Stimulated activated CD4-positive, alpha-beta T cell treated with anti-CD3 and anti-CD28 coated beads, Interleukin-12 subunit alpha, Interleukin-12 subunit beta, amount 100 ng/mL, for 4 hours (primary cell): ENCODE data around the gene HSPB6.
"Not testable (repeated sequence)": the region's sequence is repeated elsewhere in the genome, so short reads cannot be mapped to it uniquely, and the experiment has no call there.

ENCODE experiments used
- DNase-seq: peaks from one replicate; pipeline ENCODE4 v3.0.0-alpha.2; 2020

The HSPB6 gene

DNA sequence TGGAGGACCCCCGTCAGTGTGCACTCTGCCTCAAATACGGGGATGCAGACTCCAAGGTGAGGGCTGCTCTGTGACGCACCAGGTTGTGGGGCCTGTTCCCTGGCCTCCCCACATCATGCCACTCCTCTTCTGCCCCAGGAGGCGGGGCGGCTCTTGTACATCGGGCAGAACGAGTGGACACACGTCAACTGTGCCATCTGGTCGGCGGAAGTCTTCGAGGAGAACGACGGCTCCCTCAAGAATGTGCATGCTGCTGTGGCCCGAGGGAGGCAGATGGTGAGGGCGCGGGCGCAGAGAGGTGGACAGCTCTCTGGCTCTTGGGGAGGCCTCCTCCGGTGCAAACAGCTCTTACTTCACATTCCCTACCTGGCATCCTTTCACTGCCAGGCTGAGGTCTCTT lies 27.8 kb downstream of the HSPB6 start:
- DNase-seq, result no peak

GRCh38 chr19:35727956-35728706 lies 28.7 kb downstream of the HSPB6 start:
- no peak for DNase-seq

DNA sequence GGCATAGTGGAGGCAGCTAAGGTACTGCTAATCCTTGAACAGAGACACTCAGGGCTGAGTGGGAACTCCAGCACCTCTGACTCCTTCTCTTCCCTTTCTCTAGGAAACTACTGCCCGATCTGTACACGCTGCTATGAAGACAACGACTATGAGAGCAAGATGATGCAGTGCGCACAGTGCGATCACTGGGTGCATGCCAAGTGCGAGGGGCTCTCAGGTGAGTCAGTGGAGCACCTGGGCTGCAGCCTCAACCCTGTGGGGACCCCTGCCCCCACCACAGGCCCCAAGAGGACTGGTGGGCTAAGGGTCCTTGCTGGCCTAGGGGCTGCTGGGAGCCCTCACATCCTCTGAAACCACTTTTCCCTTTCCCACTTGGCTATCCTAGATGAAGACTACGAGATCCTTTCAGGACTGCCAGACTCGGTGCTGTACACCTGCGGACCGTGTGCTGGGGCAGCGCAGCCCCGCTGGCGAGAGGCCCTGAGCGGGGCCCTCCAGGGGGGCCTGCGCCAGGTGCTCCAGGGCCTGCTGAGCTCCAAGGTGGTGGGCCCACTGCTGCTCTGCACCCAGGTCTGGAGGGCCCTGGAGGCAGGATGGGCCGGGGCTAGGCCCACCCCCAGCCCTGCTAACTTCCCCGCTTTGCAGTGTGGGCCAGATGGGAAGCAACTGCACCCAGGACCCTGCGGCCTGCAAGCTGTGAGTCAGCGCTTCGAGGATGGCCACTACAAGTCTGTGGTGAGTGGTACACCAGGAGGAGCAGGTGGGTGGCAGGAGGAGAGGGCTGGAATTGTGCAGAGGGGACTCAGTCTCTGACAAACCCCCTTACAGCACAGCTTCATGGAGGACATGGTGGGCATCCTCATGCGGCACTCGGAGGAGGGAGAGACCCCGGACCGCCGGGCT lies 29.5 kb downstream of the HSPB6 start:
- no peak for DNase-seq

DNA sequence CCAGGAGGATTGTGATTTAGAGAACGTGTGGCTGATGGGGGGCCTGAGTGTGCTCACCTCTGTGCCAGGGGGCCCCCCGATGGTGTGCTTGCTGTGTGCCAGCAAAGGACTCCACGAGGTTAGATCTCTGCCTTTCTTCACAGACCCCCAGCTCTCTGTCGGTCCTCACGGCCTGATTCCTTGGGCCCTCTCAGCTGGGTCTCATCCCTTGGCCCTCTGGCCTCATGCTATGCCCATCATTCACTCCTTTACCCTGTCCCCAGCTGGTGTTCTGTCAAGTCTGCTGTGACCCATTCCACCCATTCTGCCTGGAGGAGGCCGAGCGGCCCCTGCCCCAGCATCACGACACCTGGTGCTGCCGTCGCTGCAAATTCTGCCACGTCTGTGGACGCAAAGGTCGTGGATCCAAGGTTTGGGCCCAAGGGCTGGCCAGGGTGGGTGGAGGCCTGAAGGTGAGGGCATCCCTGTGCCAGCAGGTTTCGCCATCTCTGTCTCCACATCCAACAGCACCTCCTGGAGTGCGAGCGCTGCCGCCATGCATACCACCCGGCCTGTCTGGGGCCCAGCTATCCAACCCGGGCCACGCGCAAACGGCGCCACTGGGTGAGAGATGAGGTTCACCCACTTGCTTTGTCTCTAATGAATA lies 31.5 kb downstream of the HSPB6 start:
- no peak for DNase-seq

DNA sequence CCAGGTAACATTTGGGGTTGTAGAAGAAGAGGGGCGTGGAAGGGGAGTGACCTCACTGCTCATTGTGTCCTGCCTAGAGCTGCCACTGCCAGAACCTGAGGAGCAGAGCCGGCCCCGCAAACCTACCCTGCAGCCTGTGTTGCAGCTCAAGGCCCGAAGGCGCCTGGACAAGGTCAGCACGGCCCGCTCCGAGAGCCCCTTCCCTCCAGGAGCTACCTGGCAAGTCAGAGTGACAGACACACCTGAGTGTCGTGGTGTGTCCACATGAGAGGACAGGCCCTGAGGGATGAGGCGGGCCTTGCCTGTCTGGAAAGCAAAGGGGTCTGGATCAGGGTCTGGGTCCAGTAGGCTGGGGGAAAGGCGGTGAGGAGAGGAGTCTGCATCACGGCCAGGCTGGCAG lies 32.3 kb downstream of the HSPB6 start:
- DNase-seq, result no peak

DNA sequence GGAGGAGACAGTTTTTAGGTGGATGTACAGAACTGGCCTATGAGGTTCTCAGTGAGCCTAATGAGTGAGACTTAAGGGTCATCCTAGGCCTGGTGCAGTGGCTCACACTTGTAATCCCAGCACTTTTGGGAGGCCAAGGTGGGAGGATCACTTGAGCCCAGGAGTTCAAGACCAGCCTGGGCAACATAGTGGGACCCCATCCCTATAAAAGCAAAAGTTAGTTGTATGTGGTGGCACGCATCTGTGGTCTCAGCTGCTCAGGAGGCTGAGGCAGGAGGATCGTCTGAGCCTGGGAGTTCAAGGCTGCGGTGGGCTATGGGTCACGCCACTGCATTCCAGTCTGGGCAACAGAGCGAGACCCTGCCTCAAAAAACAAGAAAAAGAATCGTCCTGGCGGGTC lies 32.7 kb downstream of the HSPB6 start:
- not testable (repeated sequence) for DNase-seq

DNA sequence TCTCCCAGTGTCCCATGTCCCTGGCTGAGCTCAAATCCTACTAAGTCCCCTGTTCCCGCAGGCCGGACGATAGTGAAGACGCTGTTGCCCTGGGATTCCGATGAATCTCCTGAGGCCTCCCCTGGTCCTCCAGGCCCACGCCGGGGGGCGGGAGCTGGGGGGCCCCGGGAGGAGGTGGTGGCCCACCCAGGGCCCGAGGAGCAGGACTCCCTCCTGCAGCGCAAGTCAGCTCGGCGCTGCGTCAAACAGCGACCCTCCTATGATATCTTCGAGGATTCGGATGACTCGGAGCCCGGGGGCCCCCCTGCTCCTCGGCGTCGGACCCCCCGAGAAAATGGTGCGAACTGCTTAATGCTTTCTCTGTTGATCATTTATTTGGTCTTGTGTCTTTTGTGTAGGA lies 33.2 kb downstream of the HSPB6 start:
- DNase-seq, result no peak

DNA sequence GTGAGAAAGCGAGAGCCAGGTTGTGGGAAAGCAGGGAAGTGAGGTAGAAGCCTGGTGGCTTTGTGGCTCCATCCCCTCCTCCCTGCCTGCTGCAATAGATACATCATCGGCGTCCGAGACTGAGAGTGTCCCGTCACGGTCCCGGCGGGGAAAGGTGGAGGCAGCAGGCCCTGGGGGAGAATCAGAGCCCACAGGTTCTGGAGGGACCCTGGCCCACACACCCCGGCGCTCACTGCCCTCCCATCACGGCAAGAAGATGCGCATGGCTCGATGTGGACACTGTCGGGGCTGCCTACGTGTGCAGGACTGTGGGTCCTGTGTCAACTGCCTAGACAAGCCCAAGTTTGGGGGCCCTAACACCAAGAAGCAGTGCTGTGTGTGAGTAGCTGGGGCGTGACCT lies 33.9 kb downstream of the HSPB6 start:
- no peak for DNase-seq

DNA sequence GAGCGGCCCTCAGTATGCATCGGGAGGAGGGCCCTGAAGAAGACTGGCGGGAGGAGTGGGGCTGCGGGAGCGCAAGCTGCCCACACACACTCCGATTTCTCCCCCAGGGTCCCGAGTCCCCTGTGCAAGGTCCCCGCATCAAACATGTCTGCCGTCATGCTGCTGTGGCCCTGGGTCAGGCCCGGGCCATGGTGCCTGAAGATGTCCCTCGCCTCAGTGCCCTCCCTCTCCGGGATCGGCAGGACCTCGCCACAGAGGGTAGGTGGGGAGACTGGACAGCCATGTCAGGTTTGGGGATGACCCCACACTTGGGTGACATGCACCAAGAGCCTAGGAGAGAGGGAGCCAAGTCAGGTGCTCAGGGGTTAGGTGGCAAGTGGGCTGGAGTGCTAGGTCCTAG lies 34.4 kb downstream of the HSPB6 start:
- no peak for DNase-seq

DNA sequence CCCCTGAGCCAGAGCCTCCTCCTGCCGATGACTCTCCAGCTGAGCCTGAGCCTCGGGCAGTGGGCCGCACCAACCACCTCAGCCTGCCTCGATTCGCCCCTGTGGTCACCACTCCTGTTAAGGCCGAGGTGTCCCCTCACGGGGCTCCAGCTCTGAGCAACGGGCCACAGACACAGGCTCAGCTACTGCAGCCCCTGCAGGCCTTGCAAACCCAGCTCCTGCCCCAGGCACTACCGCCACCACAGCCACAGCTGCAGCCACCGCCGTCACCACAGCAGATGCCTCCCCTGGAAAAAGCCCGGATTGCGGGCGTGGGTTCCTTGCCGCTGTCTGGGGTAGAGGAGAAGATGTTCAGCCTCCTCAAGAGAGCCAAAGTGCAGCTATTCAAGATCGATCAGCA lies 35.5 kb downstream of the HSPB6 start:
- DNase-seq, result no peak

GRCh38 chr19:35720648-35721047 lies 36.2 kb downstream of the HSPB6 start:
- DNase-seq, result no peak

- no peak for DNase-seq
Observed at GRCh38 chr19:35720163-35720524, 36.7 kb downstream of the HSPB6 start.

DNA sequence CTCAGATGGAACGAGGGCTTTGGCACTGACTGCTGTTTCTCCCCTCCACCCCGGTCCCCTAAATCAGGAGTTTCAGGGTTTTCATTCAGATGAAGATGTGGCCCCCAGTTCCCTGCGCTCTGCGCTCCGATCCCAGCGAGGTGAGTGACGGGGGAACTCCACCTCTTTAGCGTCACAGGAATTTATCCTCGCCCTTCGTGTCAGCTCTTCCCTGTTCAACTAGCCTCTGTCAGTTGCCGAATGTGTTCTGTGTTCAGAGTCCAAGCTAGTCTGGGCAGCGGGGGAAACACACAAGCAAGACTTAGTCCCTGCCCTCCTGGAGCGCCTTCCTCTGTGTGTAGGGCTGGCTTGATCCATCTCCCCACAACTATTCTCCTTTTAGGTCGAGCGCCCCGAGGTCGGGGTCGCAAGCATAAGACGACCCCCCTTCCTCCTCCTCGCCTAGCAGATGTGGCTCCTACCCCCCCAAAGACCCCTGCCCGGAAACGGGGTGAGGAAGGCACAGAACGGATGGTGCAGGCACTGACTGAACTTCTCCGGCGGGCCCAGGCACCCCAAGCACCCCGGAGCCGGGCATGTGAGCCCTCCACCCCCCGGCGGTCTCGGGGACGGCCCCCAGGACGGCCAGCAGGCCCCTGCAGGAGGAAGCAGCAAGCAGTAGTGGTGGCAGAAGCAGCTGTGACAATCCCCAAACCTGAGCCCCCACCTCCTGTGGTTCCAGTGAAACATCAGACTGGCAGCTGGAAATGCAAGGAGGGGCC lies 37.2 kb downstream of the HSPB6 start:
- no peak for DNase-seq

DNA sequence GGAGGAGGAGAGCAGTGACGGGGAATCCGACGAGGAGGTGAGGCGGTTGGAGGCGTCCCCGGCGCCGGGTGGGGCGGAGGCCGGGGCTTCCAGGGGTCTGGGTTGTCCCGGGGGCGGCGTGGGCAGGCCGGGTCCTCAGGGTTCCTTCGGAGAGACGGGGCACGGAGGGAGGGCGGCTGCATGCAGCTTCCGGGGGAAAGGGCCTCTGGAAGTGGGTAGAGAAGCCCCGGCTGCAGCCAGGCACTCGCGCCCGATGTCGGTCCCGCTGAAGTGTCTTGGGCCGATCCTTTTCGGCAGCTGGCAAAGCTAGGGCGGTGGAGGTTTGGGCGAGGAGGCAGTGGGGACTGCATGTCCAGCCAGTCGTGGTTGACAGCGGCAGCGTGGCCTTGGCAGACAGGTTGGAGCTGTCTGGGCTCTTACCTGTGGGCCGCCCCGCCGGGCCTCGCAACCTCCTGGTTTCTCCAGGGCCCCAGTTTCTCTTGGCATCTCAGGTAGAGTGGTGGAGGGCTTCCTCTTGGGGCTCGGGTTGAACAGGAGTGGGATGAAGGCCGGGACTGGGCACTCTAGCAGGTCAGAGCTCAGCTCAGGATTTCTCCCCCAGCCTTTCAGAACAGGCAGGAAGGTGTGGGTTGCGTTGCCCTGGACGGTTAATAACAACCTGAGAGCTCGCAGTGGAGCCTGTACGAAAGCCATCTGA lies 38.3 kb downstream of the HSPB6 start:
- peak; percentile 62 for DNase-seq

- no peak for DNase-seq
Observed at GRCh38 chr19:35717665-35718344, 39.0 kb downstream of the HSPB6 start, which contains the start of gene KMT2B. KMT2B (plus strand) TSS chr19:35718003; CDS start chr19:35718019, 16 bp downstream.

DNA sequence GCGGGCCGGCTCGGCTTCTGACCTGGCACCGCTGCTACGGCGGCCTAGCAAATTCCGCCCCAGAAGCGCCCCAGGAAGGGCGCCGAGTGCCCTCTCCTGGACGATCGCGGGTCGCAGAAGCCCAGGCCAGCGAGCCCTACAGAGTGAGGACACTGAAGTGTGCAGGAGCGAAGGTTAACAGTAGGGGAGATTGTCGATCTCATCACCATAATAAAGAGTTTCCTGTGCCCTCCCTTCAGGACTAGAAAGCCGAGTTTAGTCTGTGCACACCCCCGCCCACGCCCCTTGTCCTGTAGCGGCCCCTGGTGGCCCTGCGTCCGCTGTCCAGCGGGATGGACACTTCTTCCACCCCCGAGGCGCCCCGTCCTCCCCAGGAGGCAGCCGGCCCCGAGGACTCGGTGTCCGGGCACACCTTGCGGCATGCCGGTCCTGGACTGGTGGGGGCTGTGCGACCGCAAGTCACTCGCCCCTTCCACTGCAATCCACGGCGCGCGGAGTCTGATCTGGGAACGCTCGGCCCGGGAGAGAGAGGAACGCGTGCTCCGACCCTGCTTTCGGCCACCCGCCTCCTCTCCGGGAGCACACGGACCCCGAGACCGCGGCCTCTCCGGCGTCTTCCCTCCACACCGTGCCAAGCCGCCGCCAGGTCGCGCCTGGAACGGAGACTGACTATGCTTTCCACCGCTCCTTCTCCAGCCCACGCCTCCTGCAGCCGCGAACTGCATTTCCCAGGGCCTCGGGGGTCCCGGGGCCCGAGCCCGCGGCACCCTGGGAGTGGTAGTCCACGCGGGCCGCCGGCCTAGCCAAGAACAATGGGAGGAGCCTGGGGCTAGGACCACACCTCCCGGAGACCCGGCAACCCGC lies 39.8 kb downstream of the HSPB6 start:
- peak; percentile 94 for DNase-seq

DNA sequence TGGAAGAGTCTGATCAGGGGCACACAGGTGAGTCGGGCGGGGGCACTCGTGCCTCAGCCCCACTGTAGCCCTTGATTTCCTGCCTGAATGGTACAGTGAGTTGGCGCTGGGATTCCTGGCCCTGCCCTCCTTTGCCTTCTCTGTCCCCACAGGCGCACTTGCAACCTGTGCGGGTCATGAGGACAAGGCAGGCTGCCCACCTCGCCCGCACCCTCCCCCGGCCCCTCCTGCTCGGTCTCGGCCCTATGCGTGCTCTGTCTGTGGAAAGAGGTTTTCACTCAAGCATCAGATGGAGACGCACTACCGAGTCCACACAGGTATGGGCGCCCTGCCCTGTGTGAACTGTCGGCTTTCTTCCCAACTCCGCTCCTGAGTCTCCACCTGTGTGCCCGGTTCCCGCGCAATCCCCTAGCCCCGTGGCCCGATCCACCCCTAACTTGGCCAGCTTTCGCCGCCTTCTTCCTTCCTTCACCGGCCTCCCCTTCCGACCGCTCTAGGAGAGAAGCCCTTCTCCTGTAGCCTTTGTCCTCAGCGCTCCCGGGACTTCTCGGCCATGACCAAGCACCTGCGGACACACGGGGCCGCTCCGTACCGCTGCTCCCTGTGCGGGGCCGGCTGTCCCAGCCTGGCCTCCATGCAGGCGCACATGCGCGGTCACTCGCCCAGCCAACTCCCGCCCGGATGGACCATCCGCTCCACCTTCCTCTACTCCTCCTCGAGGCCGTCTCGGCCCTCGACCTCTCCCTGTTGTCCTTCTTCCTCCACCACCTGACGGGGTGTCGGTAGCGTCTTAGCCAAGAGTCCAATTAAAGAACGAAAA lies 40.6 kb downstream of the HSPB6 start:
- no peak for DNase-seq

DNA sequence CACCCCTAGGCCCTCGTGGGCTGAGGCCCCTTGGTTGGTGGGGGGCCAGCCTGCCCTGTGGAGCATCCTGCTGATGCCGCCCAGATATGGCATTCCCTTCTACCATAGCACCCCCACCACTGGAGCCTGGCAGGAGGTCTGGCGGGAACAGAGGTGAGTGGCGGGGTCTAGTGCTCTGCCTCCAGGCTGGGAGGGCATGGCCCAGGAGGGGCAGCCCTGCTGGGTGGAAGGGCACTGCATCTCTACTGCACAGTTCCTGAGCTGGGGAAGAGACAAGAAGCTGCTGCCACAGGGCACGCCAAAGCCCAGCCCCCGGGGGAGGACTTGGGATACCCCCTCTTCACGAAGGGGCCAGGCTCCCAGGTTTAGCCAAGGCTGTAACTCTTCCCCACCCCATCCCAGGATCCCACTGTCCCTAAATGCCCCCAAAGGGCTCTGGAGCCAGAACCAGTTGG lies 41.4 kb downstream of the HSPB6 start:
- DNase-seq, result no peak

DNA sequence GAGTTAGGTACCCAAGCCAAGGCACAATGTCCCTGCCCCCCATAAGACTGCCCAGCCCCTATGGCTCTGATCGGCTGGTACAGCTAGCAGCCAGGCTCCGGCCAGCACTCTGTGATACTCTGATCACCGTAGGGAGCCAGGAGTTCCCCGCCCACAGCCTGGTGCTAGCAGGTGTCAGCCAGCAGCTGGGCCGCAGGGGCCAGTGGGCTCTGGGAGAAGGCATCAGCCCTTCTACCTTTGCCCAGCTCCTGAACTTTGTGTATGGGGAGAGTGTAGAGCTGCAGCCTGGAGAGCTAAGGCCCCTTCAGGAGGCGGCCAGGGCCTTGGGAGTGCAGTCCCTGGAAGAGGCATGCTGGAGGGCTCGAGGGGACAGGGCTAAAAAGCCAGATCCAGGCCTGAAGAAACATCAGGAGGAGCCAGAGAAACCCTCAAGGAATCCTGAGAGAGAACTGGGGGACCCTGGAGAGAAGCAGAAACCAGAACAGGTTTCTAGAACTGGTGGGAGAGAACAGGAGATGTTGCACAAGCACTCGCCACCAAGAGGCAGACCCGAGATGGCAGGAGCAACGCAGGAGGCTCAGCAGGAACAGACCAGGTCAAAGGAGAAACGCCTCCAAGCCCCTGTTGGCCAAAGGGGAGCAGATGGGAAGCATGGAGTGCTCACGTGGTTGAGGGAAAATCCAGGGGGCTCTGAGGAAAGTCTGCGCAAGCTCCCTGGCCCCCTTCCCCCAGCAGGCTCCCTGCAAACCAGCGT lies 42.1 kb downstream of the HSPB6 start:
- no peak for DNase-seq
